ENCODE results near the gene SPTB. TPM values are rescaled to one million over a fixed set of nuclear protein-coding genes. Genes with fewer than 3 reads are reported as not detected.
A peak's percentile ranks its signal among the peaks of the same experiment; 100 is the strongest.

The SPTB gene
- total and polyA plus RNA-seq, 10 of the 15 experiments (the other 5 are each of a cell fraction or from before 2014, with no cell fraction given) = under 0.01 to 0.04 (median 0.02) TPM; not detected in 4

GRCh38 chr14:64772397-64772950, 107.2 kb downstream of the SPTB start:
- Histone ChIP-seq H2AFZ (ENCODE audit: control insufficient read depth, low read depth, low read length) (no peak overlapping the region), H3K4me2 (ENCODE audit: control insufficient read depth, insufficient read depth) (no peak overlapping the region), H3K9ac (ENCODE audit: control insufficient read depth, insufficient read depth, low read length) (no peak overlapping the region), H3K27me3 (replicated peaks in 1 of 2; ENCODE audit: control insufficient read depth in 2 of 2, insufficient read depth in 2 of 2, low read length in 1 of 2) (no peaks in the 10 kb centered on the region; a peak in 1 of 4 replicates), H3K4me3 (no peak overlapping the region), H3K36me3 (ENCODE audit: control insufficient read depth in 2 of 2, insufficient read depth in 2 of 2, low read length in 1 of 2) (no peaks in the 10 kb centered on the region), H4K20me1 (ENCODE audit: control insufficient read depth, insufficient read depth) (no peaks in the 10 kb centered on the region), H3K27ac (ENCODE audit: control insufficient read depth, insufficient read depth) (no peak overlapping the region), H3K4me1 (ENCODE audit: control insufficient read depth, insufficient read depth, low read length) (no peaks in the 10 kb centered on the region), H3K79me2 (ENCODE audit: control insufficient read depth, insufficient read depth, low read length) (no peaks in the 10 kb centered on the region), H3K9me3 (replicated peaks; ENCODE audit: control insufficient read depth, insufficient read depth, low read length) (no peaks in the 10 kb centered on the region; the same call in 2 of the 3 replicates)
- TF ChIP-seq ZBTB4 (CRISPR knock-in tag; IDR thresholded peaks at IDR 0.05) = no peak
- TF ChIP-seq PBX3 (IDR thresholded peaks at IDR 0.05; ENCODE audit: insufficient replicate concordance, low read depth, low read length) = no peak
- no peak for TF ChIP-seq SP1 (IDR thresholded peaks at IDR 0.05; ENCODE audit: low read depth, low read length)
- no peak for TF ChIP-seq EZH2 (IDR thresholded peaks at IDR 0.05; ENCODE audit: borderline replicate concordance, control insufficient read depth, low read depth, low read length)
- TF ChIP-seq CTCF (IDR thresholded peaks at IDR 0.05 in 2 of 3, conservative IDR thresholded peaks at IDR 0.05 in 1 of 3; ENCODE audit: control insufficient read depth in 2 of 3, extremely low read depth in 1 of 3, insufficient read depth in 1 of 3, low read depth in 3 of 3, low read length in 3 of 3) = 0 out of 6 replicates have a peak, but pooled peaks of 2 of the 3 experiments have one; percentile 3 to 6
- no peak for TF ChIP-seq HDGF (IDR thresholded peaks at IDR 0.05)
- no peak for TF ChIP-seq ATF2 (IDR thresholded peaks at IDR 0.05; ENCODE audit: low read length)
- RAD21 ChIA-PET (ENCODE audit: unreplicated experiment) = interaction anchor here (1.5 to 2.5 kb wide), 2 partner anchors 11 to 118 kb away, joined by 3 to 13 read pairs; no protein-coding TSS in a partner anchor
- intact Hi-C loops (cut with micrococcal nuclease; ENCODE audit: unreplicated experiment) (no loop called here), in situ Hi-C loops (cut with MboI) (no loop called here)
- 77% methylated on average over 31 of the region's 36 CpGs for WGBS (ENCODE audit: insufficient coverage, insufficient replicate concordance, low lambda C conversion rate, missing lambda C conversion rate)
- ATAC-seq = no peak
- POLR2A ChIA-PET = interaction anchor here (0.6 kb wide), 1 partner anchor 42 kb away, joined by 3 read pairs; no protein-coding TSS in a partner anchor
- CTCF ChIA-PET = interaction anchor here (0.7 to 1.9 kb wide), 5 partner anchors 14 to 135 kb away, joined by 3 to 6 read pairs (median 4); no protein-coding TSS in a partner anchor
- no TSS peak for BruUV-seq (replicated peaks)
- SMC1A ChIA-PET (ENCODE audit: uncharacterized antibody, unreplicated experiment) = interaction anchor here (0.6 to 2.0 kb wide), 3 partner anchors 10 to 120 kb away, joined by 3 to 8 read pairs (median 3); no protein-coding TSS in a partner anchor
- no peak for DNase-seq (ENCODE audit: low read depth, low spot score)
- no peak for FAIRE-seq
